WERI-Rb-1 (cell line): ENCODE data around the gene SCN3B.

Experiments used
- DNase-seq: peaks from one replicate; pipeline ENCODE4 v3.0.0-alpha.2; 2020
- H3K27ac ChIP-seq: fragments of 250-450 bp; sonication (Bioruptor Pico); 2 replicates; pipeline ENCODE4 v1.5.1; 2020; ENCODE audit warnings: mild to moderate bottlenecking, moderate library complexity
- H3K27me3 ChIP-seq: fragments of 250-450 bp; sonication (Bioruptor Pico); 2 replicates; pipeline ENCODE4 v1.5.1; 2021; ENCODE audit warnings: mild to moderate bottlenecking, low read depth, moderate library complexity; ENCODE audit not compliant: insufficient read depth, severe bottlenecking
- H3K36me3 ChIP-seq: fragments of 250-450 bp; sonication (Bioruptor Pico); 2 replicates; pipeline ENCODE4 v1.5.1; 2020; ENCODE audit warnings: mild to moderate bottlenecking, moderate library complexity
- H3K4me3 ChIP-seq: 2 replicates; pipeline ENCODE4 v1.5.1; 2011; ENCODE audit warnings: low read depth, mild to moderate bottlenecking, control low read depth, low read length
- H3K9me3 ChIP-seq: fragments of 250-450 bp; sonication (Bioruptor Pico); 2 replicates; pipeline ENCODE4 v1.5.1; 2021; ENCODE audit warnings: mild to moderate bottlenecking, moderate library complexity; ENCODE audit not compliant: severe bottlenecking
- CTCF ChIP-seq: IDR thresholded peaks from 2 replicates; pipeline ENCODE4 v1.5.1; 2011; ENCODE audit warnings: low read depth, mild to moderate bottlenecking, control low read depth, inconsistent platforms, low read length

Gene SCN3B

GRCh38 chr11:123585706-123586105, 68.7 kb downstream of the SCN3B start:
- Histone ChIP-seq H3K4me3 (no peak overlapping the region), H3K27ac (no peak overlapping the region; the same call in 1 of the 2 replicates), H3K9me3 (no peaks in the 10 kb centered on the region), H3K36me3 (peaks cover 12% of the 10 kb centered on the region), H3K27me3 (no peaks in the 10 kb centered on the region)
- no peak for TF ChIP-seq CTCF
- DNase-seq, result no peak

- no peak overlapping the region for H3K4me3 ChIP-seq
- no peak overlapping the region; the same call in 1 of the 2 replicates for H3K27ac ChIP-seq
- peaks cover 14% of the 10 kb centered on the region for H3K36me3 ChIP-seq
- DNase-seq, result no peak
- H3K9me3 ChIP-seq, result no peaks in the 10 kb centered on the region
- H3K27me3 ChIP-seq, result no peaks in the 10 kb centered on the region
- no peak for TF ChIP-seq CTCF
Measured at GRCh38 chr11:123585206-123585605, 69.2 kb downstream of the SCN3B start.

- no peaks in the 10 kb centered on the region for H3K9me3 ChIP-seq
- no peaks in the 10 kb centered on the region for H3K27me3 ChIP-seq
- H3K4me3 ChIP-seq, result no peak overlapping the region
- no peak for DNase-seq
- peaks cover 19% of the 10 kb centered on the region for H3K36me3 ChIP-seq
- no peak overlapping the region; the same call in 1 of the 2 replicates for H3K27ac ChIP-seq
- no peak for TF ChIP-seq CTCF
Measured at GRCh38 chr11:123584737-123585136, 69.7 kb downstream of the SCN3B start.

- Histone ChIP-seq H3K9me3 (no peaks in the 10 kb centered on the region), H3K27me3 (no peaks in the 10 kb centered on the region), H3K36me3 (peaks cover 22% of the 10 kb centered on the region), H3K4me3 (no peak overlapping the region), H3K27ac (no peak overlapping the region)
- TF ChIP-seq CTCF, result no peak
- DNase-seq, result no peak
Measured at GRCh38 chr11:123584186-123584585, 70.2 kb downstream of the SCN3B start.

GRCh38 chr11:123582992-123583504, 71.4 kb downstream of the SCN3B start:
- Histone ChIP-seq H3K4me3 (no peak overlapping the region), H3K36me3 (peaks cover 16% of the 10 kb centered on the region), H3K27ac (no peak overlapping the region), H3K27me3 (no peaks in the 10 kb centered on the region), H3K9me3 (no peaks in the 10 kb centered on the region)
- no peak for TF ChIP-seq CTCF
- DNase-seq, result no peak
